ENCODE measurements around the gene C17orf67. TPM values are rescaled to one million over a fixed set of nuclear protein-coding genes. Genes with fewer than 3 reads are reported as not detected.
A peak's percentile ranks its signal among the peaks of the same experiment; 100 is the strongest.

The C17orf67 gene
- total and polyA plus RNA-seq, 2 of the 13 experiments (the other 11 are each of a cell fraction or from before 2014, with no cell fraction given), result 0.41 to 0.86 TPM

DNA sequence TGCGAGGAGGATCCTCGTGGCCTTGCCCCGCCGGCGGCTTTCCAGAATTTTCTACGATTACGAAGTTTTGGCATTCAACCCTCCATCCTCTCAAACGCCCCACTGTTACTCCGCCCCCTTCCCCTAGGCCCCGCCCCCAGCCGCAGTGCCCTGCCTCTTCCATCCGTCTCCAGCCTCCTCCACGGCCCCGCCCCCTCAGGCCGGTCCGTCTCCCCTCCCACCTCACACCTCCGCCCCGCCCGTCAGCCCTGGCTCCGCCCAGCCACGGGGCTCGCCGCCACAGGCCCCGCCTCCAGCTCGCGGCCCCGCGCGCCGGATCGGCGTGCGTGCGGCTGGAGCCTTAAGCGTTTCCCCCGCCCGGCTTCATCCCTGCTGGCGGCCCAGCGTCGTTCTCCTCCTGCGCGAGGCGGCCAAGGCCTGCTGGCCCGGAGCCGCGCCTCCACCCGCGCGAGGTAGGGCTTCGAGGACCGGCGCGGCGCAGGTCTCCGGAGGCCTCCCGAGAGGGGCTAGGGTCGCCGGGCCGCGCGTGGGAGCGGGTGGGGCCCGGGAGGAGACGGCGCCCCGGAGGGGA, at the start of gene C17orf67, which contains the start of gene DGKE (continued):
- TF ChIP-seq, protein P1, sequence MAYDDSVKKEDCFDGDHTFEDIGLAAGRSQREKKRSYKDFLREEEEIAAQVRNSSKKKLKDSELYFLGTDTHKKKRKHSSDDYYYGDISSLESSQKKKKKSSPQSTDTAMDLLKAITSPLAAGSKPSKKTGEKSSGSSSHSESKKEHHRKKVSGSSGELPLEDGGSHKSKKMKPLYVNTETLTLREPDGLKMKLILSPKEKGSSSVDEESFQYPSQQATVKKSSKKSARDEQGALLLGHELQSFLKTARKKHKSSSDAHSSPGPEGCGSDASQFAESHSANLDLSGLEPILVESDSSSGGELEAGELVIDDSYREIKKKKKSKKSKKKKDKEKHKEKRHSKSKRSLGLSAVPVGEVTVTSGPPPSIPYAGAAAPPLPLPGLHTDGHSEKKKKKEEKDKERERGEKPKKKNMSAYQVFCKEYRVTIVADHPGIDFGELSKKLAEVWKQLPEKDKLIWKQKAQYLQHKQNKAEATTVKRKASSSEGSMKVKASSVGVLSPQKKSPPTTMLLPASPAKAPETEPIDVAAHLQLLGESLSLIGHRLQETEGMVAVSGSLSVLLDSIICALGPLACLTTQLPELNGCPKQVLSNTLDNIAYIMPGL (CRISPR knock-in tag; IDR thresholded peaks at IDR 0.05; ENCODE audit: borderline replicate concordance in 1 of 2, low read depth in 1 of 2), result peak in 1 of 2 experiments; percentile 54; a peak in 2 of 4 replicates
- TF ChIP-seq SRY (CRISPR knock-in tag; IDR thresholded peaks at IDR 0.05) (peak; percentile 81; the same call in 1 of the 2 replicates), ARNTL (CRISPR knock-in tag; IDR thresholded peaks at IDR 0.05) (0 out of 2 replicates have a peak, but pooled peaks have one; percentile 17), ZNF121 (CRISPR knock-in tag; IDR thresholded peaks at IDR 0.05) (no peak), FOSL1 (CRISPR knock-in tag; IDR thresholded peaks at IDR 0.05; ENCODE audit: borderline replicate concordance) (no peak), KLF12 (CRISPR knock-in tag; IDR thresholded peaks at IDR 0.05; ENCODE audit: borderline replicate concordance) (peak; percentile 15; the same call in 1 of the 2 replicates), DMAP1 (CRISPR knock-in tag; IDR thresholded peaks at IDR 0.05) (peak; percentile 64), CC2D1A (CRISPR knock-in tag; IDR thresholded peaks at IDR 0.05) (no peak), ZZZ3 (CRISPR knock-in tag; IDR thresholded peaks at IDR 0.05; ENCODE audit: borderline replicate concordance) (no peak), ATF7-NPFF (CRISPR knock-in tag; IDR thresholded peaks at IDR 0.05; ENCODE audit: low read depth) (0 out of 2 replicates have a peak, but pooled peaks have one; percentile 17)
- TF ChIP-seq, protein P2, sequence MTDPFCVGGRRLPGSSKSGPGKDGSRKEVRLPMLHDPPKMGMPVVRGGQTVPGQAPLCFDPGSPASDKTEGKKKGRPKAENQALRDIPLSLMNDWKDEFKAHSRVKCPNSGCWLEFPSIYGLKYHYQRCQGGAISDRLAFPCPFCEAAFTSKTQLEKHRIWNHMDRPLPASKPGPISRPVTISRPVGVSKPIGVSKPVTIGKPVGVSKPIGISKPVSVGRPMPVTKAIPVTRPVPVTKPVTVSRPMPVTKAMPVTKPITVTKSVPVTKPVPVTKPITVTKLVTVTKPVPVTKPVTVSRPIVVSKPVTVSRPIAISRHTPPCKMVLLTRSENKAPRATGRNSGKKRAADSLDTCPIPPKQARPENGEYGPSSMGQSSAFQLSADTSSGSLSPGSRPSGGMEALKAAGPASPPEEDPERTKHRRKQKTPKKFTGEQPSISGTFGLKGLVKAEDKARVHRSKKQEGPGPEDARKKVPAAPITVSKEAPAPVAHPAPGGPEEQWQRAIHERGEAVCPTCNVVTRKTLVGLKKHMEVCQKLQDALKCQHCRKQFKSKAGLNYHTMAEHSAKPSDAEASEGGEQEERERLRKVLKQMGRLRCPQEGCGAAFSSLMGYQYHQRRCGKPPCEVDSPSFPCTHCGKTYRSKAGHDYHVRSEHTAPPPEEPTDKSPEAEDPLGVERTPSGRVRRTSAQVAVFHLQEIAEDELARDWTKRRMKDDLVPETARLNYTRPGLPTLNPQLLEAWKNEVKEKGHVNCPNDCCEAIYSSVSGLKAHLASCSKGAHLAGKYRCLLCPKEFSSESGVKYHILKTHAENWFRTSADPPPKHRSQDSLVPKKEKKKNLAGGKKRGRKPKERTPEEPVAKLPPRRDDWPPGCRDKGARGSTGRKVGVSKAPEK (CRISPR knock-in tag; IDR thresholded peaks at IDR 0.05; ENCODE audit: borderline replicate concordance), result no peak
- TF ChIP-seq, protein P3, sequence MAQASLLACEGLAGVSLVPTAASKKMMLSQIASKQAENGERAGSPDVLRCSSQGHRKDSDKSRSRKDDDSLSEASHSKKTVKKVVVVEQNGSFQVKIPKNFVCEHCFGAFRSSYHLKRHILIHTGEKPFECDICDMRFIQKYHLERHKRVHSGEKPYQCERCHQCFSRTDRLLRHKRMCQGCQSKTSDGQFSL (CRISPR knock-in tag; IDR thresholded peaks at IDR 0.05), result peak; percentile 39; the same call in 1 of the 2 replicates
- TF ChIP-seq, protein P4, sequence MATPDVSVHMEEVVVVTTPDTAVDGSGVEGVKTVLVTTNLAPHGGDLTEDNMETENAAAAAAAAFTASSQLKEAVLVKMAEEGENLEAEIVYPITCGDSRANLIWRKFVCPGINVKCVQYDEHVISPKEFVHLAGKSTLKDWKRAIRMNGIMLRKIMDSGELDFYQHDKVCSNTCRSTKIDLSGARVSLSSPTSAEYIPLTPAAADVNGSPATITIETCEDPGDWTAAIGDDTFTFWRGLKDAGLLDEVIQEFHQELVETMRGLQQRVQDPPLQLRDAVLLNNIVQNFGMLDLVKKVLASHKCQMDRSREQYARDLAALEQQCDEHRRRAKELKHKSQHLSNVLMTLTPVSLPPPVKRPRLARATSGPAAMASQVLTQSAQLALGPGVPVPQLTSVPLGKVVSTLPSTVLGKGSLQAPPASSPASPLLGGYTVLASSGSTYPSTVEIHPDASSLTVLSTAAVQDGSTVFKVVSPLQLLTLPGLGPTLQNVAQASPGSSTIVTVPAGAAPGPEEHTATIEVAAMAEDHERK (CRISPR knock-in tag; IDR thresholded peaks at IDR 0.05; ENCODE audit: low read depth), result no peak
- TF ChIP-seq, protein P5, sequence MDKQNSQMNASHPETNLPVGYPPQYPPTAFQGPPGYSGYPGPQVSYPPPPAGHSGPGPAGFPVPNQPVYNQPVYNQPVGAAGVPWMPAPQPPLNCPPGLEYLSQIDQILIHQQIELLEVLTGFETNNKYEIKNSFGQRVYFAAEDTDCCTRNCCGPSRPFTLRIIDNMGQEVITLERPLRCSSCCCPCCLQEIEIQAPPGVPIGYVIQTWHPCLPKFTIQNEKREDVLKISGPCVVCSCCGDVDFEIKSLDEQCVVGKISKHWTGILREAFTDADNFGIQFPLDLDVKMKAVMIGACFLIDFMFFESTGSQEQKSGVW (CRISPR knock-in tag; IDR thresholded peaks at IDR 0.05; ENCODE audit: borderline replicate concordance), result 0 out of 2 replicates have a peak, but pooled peaks have one; percentile 25
- TF ChIP-seq, protein P6, sequence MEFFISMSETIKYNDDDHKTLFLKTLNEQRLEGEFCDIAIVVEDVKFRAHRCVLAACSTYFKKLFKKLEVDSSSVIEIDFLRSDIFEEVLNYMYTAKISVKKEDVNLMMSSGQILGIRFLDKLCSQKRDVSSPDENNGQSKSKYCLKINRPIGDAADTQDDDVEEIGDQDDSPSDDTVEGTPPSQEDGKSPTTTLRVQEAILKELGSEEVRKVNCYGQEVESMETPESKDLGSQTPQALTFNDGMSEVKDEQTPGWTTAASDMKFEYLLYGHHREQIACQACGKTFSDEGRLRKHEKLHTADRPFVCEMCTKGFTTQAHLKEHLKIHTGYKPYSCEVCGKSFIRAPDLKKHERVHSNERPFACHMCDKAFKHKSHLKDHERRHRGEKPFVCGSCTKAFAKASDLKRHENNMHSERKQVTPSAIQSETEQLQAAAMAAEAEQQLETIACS (CRISPR knock-in tag; IDR thresholded peaks at IDR 0.05), result peak; percentile 72
- TF ChIP-seq, protein P7, sequence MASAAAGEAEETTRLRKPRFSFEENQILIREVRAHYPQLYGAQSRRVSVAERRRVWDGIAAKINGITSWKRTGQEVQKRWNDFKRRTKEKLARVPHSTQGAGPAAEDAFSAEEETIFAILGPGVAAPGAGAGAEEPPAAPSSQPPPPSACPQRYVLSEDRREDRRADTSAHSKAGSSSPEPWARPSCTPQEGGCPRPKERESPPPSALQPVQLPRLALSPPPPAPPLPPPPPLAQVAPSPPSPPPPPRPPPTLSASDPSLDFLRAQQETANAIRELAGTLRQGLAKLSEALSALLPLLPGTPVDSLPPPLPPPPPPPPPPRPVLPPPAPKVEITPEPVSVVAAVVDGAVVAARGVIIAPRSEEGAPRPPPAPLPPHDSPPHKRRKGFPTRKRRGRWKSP (CRISPR knock-in tag; IDR thresholded peaks at IDR 0.05), result no peak; the same call in 1 of the 2 replicates
